ENCODE measurements around the gene DNASE1. TPM values are rescaled to one million over a fixed set of nuclear protein-coding genes. Genes with fewer than 3 reads are reported as not detected.
A peak's percentile ranks its signal among the peaks of the same experiment; 100 is the strongest.

Gene DNASE1
- total RNA-seq, 1 donor from 2014 or later, result 49.3 TPM

DNA sequence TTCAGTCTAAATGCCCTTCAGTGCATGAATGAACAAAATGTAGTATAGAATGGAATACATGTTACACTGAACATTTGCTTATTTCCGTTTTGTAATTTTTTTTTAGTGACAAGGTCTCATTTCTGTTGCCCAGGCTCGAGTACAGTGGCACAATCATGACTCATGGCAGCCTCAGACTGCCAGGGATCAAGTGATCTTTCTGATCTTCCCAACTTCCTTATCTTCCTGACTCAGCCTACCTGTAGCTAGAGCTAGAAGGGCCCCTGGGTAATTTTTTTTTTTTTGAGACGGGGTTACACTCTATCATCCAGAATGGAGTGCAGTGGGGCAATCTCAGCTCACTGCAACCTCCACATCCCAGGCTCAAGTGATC, 35.7 kb upstream of the DNASE1 start:
- Mint-ChIP-seq H3K27ac (no peak overlapping the region), H3K36me3 (ENCODE audit: insufficient read depth) (peaks cover 8% of the 10 kb centered on the region), H3K9me3 (ENCODE audit: low read depth) (no peaks in the 10 kb centered on the region), H3K4me1 (ENCODE audit: low read depth) (peaks cover 15% of the 10 kb centered on the region), H3K4me3 (ENCODE audit: low read depth) (no peak overlapping the region), H3K27me3 (no peaks in the 10 kb centered on the region)
- TF ChIP-seq, protein P1, sequence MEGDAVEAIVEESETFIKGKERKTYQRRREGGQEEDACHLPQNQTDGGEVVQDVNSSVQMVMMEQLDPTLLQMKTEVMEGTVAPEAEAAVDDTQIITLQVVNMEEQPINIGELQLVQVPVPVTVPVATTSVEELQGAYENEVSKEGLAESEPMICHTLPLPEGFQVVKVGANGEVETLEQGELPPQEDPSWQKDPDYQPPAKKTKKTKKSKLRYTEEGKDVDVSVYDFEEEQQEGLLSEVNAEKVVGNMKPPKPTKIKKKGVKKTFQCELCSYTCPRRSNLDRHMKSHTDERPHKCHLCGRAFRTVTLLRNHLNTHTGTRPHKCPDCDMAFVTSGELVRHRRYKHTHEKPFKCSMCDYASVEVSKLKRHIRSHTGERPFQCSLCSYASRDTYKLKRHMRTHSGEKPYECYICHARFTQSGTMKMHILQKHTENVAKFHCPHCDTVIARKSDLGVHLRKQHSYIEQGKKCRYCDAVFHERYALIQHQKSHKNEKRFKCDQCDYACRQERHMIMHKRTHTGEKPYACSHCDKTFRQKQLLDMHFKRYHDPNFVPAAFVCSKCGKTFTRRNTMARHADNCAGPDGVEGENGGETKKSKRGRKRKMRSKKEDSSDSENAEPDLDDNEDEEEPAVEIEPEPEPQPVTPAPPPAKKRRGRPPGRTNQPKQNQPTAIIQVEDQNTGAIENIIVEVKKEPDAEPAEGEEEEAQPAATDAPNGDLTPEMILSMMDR (IDR thresholded peaks at IDR 0.05; ENCODE audit: unreplicated experiment), result no peak
- no peak for DNase-seq (ENCODE audit: low spot score, unreplicated experiment)

DNA sequence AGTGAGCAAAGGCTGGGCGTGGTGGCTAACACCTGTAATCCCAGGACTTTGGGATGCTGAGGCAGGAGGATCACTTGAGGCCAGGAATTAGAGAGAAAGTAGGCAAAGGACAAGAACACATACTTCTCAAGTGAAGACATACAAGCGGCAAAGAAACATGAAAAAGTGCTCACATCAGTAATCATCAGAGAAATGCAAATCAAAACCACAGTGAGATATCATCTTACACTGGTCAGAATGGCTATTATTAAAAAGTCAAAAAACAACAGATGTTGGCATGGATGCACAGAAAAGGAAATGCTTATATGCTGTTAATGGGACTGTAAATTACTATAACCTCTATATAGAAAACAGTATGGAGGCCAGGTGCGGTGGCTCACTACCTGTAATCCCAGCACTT, 30.8 kb upstream of the DNASE1 start:
- no peak for DNase-seq (ENCODE audit: low spot score, unreplicated experiment)
- no peak overlapping the region for H3K27ac Mint-ChIP-seq
- no peaks in the 10 kb centered on the region for H3K9me3 Mint-ChIP-seq (ENCODE audit: low read depth)
- TF ChIP-seq, protein P1 (IDR thresholded peaks at IDR 0.05; ENCODE audit: unreplicated experiment), result no peak
- peaks cover 12% of the 10 kb centered on the region for H3K4me1 Mint-ChIP-seq (ENCODE audit: low read depth)
- no peaks in the 10 kb centered on the region for H3K27me3 Mint-ChIP-seq
- H3K4me3 Mint-ChIP-seq (ENCODE audit: low read depth), result no peak overlapping the region
- no peaks in the 10 kb centered on the region for H3K36me3 Mint-ChIP-seq (ENCODE audit: insufficient read depth)

DNA sequence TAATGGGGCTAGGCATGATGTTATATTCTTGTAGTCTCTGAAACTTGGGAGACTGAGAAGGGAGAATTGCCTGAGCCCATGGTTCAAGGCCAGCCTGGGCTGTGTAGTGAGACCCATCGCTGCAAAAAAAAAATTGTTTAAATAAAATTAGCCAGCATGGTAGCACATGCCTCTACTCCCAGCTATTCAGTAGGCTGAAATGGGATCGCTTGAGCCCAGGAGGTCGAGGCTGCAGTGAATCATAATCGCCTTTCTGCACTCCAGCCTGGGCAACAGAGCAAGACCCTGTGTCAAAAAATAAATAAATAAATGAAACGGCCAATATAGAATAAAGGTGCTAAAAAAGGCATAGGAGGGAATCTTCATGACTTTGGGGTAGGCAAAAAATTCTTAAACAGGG, 29.2 kb upstream of the DNASE1 start:
- Mint-ChIP-seq H3K27me3 (no peaks in the 10 kb centered on the region), H3K4me3 (ENCODE audit: low read depth) (no peak overlapping the region), H3K36me3 (ENCODE audit: insufficient read depth) (no peaks in the 10 kb centered on the region), H3K9me3 (ENCODE audit: low read depth) (no peaks in the 10 kb centered on the region), H3K4me1 (ENCODE audit: low read depth) (peaks cover 12% of the 10 kb centered on the region), H3K27ac (no peak overlapping the region)
- TF ChIP-seq, protein P1 (IDR thresholded peaks at IDR 0.05; ENCODE audit: unreplicated experiment), result no peak
- DNase-seq (ENCODE audit: low spot score, unreplicated experiment), result no peak

DNA sequence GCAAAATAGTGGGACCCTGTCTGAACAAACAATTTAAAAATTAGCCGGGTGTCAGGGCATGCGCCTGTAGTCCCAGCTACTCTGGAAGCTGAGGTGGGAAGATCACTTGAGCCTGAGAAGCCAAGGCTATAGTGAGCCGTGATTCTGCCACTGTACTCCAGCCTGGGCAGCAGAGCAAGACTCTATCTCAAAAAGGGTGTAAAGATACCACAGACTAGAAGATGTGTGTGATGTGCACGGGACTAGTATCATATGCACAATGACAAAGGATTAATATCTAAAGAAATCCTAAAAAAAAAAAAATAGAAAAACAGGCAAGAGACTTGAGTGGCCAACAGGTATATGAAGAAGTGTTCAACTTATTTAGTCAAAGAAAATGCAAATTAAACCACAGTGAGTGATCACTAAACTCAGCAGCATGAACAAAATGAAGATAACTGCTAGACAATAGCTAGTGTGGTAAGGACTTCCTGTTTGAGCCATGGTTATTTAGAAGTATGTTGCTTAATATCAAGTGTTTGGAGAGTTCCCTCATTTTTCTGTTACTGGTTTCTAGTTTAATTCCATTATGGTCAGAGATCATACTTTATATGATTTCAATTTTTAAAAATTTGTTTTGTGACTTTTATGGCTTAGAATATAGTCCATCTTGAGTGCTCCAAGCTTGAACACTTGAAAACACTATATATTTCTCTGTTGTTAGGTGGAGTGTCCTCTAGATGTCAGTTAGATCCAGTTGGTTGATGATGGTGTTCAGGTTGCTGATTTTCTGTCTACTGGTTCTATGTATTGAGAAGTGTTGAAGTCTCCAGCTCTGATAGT, 28.4 kb upstream of the DNASE1 start:
- H3K4me1 Mint-ChIP-seq (ENCODE audit: low read depth), result peaks cover 12% of the 10 kb centered on the region
- no peaks in the 10 kb centered on the region for H3K9me3 Mint-ChIP-seq (ENCODE audit: low read depth)
- no peaks in the 10 kb centered on the region for H3K36me3 Mint-ChIP-seq (ENCODE audit: insufficient read depth)
- no peaks in the 10 kb centered on the region for H3K27me3 Mint-ChIP-seq
- TF ChIP-seq, protein P1 (IDR thresholded peaks at IDR 0.05; ENCODE audit: unreplicated experiment), result no peak
- no peak overlapping the region for H3K4me3 Mint-ChIP-seq (ENCODE audit: low read depth)
- H3K27ac Mint-ChIP-seq, result no peak overlapping the region
- DNase-seq (ENCODE audit: low spot score, unreplicated experiment), result no peak

DNA sequence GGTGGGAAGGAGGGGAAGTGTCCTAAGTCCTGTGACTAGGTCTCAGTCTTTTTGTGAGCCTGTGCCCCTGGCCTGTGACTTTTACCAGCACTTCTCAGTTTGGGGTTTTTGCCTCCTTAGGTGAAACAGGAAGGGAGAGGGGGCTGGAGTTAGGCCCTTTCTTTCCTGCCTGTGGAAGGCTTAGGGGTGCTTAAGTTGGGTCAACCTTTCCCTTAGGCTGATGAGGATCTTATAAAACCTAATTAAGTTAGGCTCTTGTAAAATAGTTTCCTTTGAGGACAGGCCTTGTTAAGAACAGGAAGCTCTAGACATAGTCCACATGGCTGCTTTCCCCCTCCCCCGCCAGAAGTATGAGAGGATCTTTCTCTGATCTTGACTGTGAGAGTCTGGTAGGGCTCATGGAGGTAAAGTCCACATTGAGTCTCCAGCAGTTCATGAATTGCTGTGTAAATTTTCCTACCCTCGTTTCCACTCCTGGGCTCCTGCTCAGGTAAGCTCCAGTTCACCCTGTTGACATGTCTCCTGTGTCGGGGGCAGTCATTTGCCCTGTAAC, 17.0 kb upstream of the DNASE1 start:
- TF ChIP-seq, protein P1 (IDR thresholded peaks at IDR 0.05; ENCODE audit: unreplicated experiment), result no peak
- H3K27ac Mint-ChIP-seq, result peak overlapping the region; percentile 24
- no peak overlapping the region for H3K4me3 Mint-ChIP-seq (ENCODE audit: low read depth)
- H3K4me1 Mint-ChIP-seq (ENCODE audit: low read depth), result peaks cover 4% of the 10 kb centered on the region
- H3K9me3 Mint-ChIP-seq (ENCODE audit: low read depth), result peaks cover 5% of the 10 kb centered on the region
- no peaks in the 10 kb centered on the region for H3K27me3 Mint-ChIP-seq
- no peak for DNase-seq (ENCODE audit: low spot score, unreplicated experiment)
- peaks cover 1% of the 10 kb centered on the region for H3K36me3 Mint-ChIP-seq (ENCODE audit: insufficient read depth)

Measured in progenitor cell of endocrine pancreas (in vitro differentiated cells).